ENCODE data around the gene SEMA4F. TPM values are rescaled to one million over a fixed set of nuclear protein-coding genes. Genes with fewer than 3 reads are reported as not detected.
A peak's percentile ranks its signal among the peaks of the same experiment; 100 is the strongest.

The SEMA4F gene
- polyA plus RNA-seq, 1 donor (not counting 4 experiments of a cell fraction or from before 2014, with no cell fraction given) = 8.0 TPM

DNA sequence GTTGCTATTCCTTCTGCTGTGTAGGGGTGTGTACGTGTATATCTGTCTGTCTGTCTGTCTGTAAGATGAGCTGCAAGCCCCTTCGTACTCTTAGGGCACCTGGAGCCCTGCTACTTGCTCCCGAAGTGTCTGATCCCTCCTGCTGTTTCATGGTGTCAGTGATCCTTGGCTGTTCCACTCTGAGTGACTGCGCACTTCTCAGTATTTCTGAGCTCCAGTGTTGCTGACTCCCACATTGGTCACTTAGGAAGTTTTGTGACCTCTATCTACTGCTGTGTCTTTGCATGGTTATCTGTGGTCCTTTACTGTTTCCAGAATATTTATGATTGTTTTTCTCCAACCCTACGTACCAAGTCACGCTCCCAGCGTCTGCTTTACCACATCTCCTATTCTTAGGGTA is 16.2 kb downstream of the SEMA4F start:
- Histone ChIP-seq H3K4me2 (ENCODE audit: control insufficient read depth, extremely low read depth, insufficient read depth, low read depth, low read length) (no peak overlapping the region), H3K36me3 (ENCODE audit: control insufficient read depth in 2 of 2, extremely low read depth in 1 of 2, insufficient read depth in 2 of 2, low read length in 2 of 2) (peaks cover 0 to 1% of the 10 kb centered on the region in 2 experiments), H3K9ac (ENCODE audit: control insufficient read depth, extremely low read depth, insufficient read depth, low read length) (no peak overlapping the region), H3K27me3 (ENCODE audit: control insufficient read depth, extremely low read depth, insufficient read depth, low read length) (no peaks in the 10 kb centered on the region), H3K79me2 (ENCODE audit: control insufficient read depth, insufficient read depth, low read length) (no peaks in the 10 kb centered on the region), H3K9me1 (ENCODE audit: control insufficient read depth, extremely low read depth, insufficient read depth, low read length) (no peaks in the 10 kb centered on the region), H3K27ac (ENCODE audit: control insufficient read depth, insufficient read depth, low read length) (no peak overlapping the region), H3K4me1 (ENCODE audit: control insufficient read depth, extremely low read depth, insufficient read depth, low read length) (peaks cover 5% of the 10 kb centered on the region), H2AFZ (ENCODE audit: control insufficient read depth, low read length) (no peak overlapping the region), H3K9me3 (ENCODE audit: control insufficient read depth, low read depth, low read length) (no peaks in the 10 kb centered on the region), H4K20me1 (ENCODE audit: control insufficient read depth, extremely low read depth, insufficient read depth, low read length) (no peaks in the 10 kb centered on the region), H3K4me3 (ENCODE audit: control insufficient read depth in 2 of 3, extremely low read depth in 1 of 3, insufficient read depth in 2 of 3, low read depth in 1 of 3, low read length in 3 of 3) (no peak overlapping the region)
- FAIRE-seq = no peak
- TF ChIP-seq, protein P1, sequence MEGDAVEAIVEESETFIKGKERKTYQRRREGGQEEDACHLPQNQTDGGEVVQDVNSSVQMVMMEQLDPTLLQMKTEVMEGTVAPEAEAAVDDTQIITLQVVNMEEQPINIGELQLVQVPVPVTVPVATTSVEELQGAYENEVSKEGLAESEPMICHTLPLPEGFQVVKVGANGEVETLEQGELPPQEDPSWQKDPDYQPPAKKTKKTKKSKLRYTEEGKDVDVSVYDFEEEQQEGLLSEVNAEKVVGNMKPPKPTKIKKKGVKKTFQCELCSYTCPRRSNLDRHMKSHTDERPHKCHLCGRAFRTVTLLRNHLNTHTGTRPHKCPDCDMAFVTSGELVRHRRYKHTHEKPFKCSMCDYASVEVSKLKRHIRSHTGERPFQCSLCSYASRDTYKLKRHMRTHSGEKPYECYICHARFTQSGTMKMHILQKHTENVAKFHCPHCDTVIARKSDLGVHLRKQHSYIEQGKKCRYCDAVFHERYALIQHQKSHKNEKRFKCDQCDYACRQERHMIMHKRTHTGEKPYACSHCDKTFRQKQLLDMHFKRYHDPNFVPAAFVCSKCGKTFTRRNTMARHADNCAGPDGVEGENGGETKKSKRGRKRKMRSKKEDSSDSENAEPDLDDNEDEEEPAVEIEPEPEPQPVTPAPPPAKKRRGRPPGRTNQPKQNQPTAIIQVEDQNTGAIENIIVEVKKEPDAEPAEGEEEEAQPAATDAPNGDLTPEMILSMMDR (optimal IDR thresholded peaks at IDR 0.05 in 1 of 3, IDR thresholded peaks at IDR 0.05 in 1 of 3, conservative IDR thresholded peaks at IDR 0.05 in 1 of 3; ENCODE audit: extremely low read depth in 1 of 3, insufficient read depth in 2 of 3, low read length in 3 of 3) = no peak
- DNase-seq (ENCODE audit: low read depth, low spot score) = no peak
- dilution Hi-C loops (cut with MboI; ENCODE audit: extremely low pct_ligation_motif_present, low sequenced_read_pairs) = no loop called here

DNA sequence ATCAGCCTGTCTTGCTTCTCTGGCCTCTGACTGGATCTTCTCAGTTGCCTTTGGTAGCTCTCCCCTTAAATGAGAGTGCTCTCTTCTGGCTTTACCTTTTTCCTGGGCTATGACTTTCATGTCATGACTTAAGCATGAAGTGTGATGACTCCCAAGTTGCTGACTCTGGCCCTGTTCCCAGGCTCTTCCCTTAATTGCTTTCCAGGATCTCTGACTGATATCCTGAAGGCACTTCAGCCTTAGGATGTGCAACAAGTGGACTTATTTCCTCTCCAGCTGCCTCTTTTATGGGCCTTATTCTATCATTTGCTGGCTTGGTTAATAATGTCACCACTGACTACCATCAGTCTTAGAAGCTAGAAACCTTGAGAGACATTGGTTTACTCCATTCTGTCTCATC is 17.4 kb downstream of the SEMA4F start:
- H3K79me2 ChIP-seq (ENCODE audit: control insufficient read depth, insufficient read depth, low read length) = no peaks in the 10 kb centered on the region
- H3K4me2 ChIP-seq (ENCODE audit: control insufficient read depth, extremely low read depth, insufficient read depth, low read depth, low read length) = no peak overlapping the region
- dilution Hi-C loops (cut with MboI; ENCODE audit: extremely low pct_ligation_motif_present, low sequenced_read_pairs) = no loop called here
- no peak overlapping the region for H3K4me3 ChIP-seq (ENCODE audit: control insufficient read depth in 2 of 3, extremely low read depth in 1 of 3, insufficient read depth in 2 of 3, low read depth in 1 of 3, low read length in 3 of 3)
- H3K9ac ChIP-seq (ENCODE audit: control insufficient read depth, extremely low read depth, insufficient read depth, low read length) = no peak overlapping the region
- TF ChIP-seq EZH2 (IDR thresholded peaks at IDR 0.05; ENCODE audit: low read length) = no peak
- TF ChIP-seq, protein P1 (optimal IDR thresholded peaks at IDR 0.05 in 1 of 3, IDR thresholded peaks at IDR 0.05 in 1 of 3, conservative IDR thresholded peaks at IDR 0.05 in 1 of 3; ENCODE audit: extremely low read depth in 1 of 3, insufficient read depth in 2 of 3, low read length in 3 of 3) = no peak
- no peak overlapping the region for H3K27ac ChIP-seq (ENCODE audit: control insufficient read depth, insufficient read depth, low read length)
- no peaks in the 10 kb centered on the region for H4K20me1 ChIP-seq (ENCODE audit: control insufficient read depth, extremely low read depth, insufficient read depth, low read length)
- no peaks in the 10 kb centered on the region for H3K27me3 ChIP-seq (ENCODE audit: control insufficient read depth, extremely low read depth, insufficient read depth, low read length)
- no peaks in the 10 kb centered on the region for H3K9me1 ChIP-seq (ENCODE audit: control insufficient read depth, extremely low read depth, insufficient read depth, low read length)
- DNase-seq (ENCODE audit: low read depth, low spot score) = no peak
- FAIRE-seq = peak; percentile 67
- peaks cover 0 to 8% of the 10 kb centered on the region in 2 experiments for H3K36me3 ChIP-seq (ENCODE audit: control insufficient read depth in 2 of 2, extremely low read depth in 1 of 2, insufficient read depth in 2 of 2, low read length in 2 of 2)
- peaks cover 5% of the 10 kb centered on the region for H3K4me1 ChIP-seq (ENCODE audit: control insufficient read depth, extremely low read depth, insufficient read depth, low read length)
- H3K9me3 ChIP-seq (ENCODE audit: control insufficient read depth, low read depth, low read length) = no peaks in the 10 kb centered on the region
- H2AFZ ChIP-seq (ENCODE audit: control insufficient read depth, low read length) = no peak overlapping the region

Data from keratinocyte (primary cell).